Measurements from ENCODE around the gene TM4SF4.

DNA sequence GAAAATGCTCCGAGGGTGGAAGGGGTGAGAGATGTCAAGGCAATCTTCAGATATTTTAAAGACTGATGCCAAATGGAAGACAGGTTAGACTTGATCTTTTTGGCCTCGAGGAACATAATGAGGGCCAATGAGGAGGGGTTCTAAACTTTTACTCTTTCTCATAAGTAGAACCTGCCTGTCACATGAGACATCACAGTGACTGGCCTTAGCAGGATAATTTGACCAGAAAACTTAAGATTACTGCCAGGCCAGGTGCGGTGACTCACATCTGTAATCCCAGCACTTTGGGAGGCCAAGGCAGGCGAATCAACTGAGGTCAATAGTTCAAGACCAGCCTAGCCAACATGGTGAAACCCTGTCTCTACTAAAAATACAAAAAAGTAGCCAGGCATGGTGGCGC, 12.2 kb downstream of the TM4SF4 start:
- TF ChIP-seq, protein P1, sequence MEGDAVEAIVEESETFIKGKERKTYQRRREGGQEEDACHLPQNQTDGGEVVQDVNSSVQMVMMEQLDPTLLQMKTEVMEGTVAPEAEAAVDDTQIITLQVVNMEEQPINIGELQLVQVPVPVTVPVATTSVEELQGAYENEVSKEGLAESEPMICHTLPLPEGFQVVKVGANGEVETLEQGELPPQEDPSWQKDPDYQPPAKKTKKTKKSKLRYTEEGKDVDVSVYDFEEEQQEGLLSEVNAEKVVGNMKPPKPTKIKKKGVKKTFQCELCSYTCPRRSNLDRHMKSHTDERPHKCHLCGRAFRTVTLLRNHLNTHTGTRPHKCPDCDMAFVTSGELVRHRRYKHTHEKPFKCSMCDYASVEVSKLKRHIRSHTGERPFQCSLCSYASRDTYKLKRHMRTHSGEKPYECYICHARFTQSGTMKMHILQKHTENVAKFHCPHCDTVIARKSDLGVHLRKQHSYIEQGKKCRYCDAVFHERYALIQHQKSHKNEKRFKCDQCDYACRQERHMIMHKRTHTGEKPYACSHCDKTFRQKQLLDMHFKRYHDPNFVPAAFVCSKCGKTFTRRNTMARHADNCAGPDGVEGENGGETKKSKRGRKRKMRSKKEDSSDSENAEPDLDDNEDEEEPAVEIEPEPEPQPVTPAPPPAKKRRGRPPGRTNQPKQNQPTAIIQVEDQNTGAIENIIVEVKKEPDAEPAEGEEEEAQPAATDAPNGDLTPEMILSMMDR (IDR thresholded peaks at IDR 0.05; ENCODE audit: low read length) = no peak
- TF ChIP-seq EZH2 (optimal IDR thresholded peaks at IDR 0.05; ENCODE audit: low read depth, low read length) = no peak
- no peak for TF ChIP-seq EZH2phosphoT487 (IDR thresholded peaks at IDR 0.05; ENCODE audit: low read length)
